MM.1S (cell line): Measurements from ENCODE around the gene ZBTB17.

ENCODE experiments used
- EZH2 ChIP-seq: fragments of 300-600 bp; sonication (generic); optimal IDR thresholded peaks from 2 replicates; pipeline ENCODE3; 2017; ENCODE audit warnings: low read depth, mild to moderate bottlenecking, antibody characterized with exemption, low read length, mixed read lengths
- EZH2phosphoT487 ChIP-seq: fragments of 300-600 bp; sonication (generic); IDR thresholded peaks from 2 replicates; pipeline ENCODE4 v1.6.1; 2018; ENCODE audit warnings: antibody characterized with exemption, low read length
- TF ChIP-seq, protein P1 (sequence below): fragments of 300-600 bp; sonication (generic); IDR thresholded peaks from 2 replicates; pipeline ENCODE4 v1.5.1; 2016; ENCODE audit warnings: antibody characterized with exemption, low read length, mixed read lengths

DNA sequence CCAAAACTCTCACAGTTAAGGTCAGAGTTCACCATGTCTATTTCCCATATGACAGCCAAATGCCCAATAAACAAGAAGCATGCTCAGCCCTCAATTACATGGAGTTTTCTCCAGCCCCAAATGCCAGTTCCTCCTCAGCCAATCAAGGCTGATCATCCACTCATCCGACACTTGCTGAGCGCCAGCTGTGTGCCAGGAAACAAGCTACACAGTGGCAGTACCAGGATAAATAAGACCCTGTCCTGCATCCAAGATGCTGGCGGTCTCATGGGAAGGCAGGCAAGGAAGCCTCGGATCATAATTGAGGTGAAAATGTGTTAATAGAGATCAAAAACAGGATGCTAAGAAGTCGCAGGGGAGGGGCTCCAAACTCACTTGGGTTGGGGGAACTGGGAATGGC, 7.7 kb downstream of the ZBTB17 start:
- TF ChIP-seq, protein P1, sequence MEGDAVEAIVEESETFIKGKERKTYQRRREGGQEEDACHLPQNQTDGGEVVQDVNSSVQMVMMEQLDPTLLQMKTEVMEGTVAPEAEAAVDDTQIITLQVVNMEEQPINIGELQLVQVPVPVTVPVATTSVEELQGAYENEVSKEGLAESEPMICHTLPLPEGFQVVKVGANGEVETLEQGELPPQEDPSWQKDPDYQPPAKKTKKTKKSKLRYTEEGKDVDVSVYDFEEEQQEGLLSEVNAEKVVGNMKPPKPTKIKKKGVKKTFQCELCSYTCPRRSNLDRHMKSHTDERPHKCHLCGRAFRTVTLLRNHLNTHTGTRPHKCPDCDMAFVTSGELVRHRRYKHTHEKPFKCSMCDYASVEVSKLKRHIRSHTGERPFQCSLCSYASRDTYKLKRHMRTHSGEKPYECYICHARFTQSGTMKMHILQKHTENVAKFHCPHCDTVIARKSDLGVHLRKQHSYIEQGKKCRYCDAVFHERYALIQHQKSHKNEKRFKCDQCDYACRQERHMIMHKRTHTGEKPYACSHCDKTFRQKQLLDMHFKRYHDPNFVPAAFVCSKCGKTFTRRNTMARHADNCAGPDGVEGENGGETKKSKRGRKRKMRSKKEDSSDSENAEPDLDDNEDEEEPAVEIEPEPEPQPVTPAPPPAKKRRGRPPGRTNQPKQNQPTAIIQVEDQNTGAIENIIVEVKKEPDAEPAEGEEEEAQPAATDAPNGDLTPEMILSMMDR = no peak
- TF ChIP-seq EZH2 = no peak
- TF ChIP-seq EZH2phosphoT487 = no peak
